Measurements from ENCODE around the gene CEP85L.

Gene CEP85L

GRCh38 chr6:118618676-118619377 lies 32.6 kb downstream of the CEP85L start:
- peak; percentile 24 to 52 for DNase-seq

GRCh38 chr6:118617417-118617816 lies 34.0 kb downstream of the CEP85L start:
- DNase-seq, result no peak

- no peak for DNase-seq
These were observed 40.1 kb downstream of the CEP85L start for GRCh38 chr6:118611334-118611733.

GRCh38 chr6:118606858-118607257 lies 44.5 kb downstream of the CEP85L start:
- DNase-seq, result no peak

GRCh38 chr6:118606268-118606667 lies 45.1 kb downstream of the CEP85L start:
- no peak for DNase-seq

- no peak for DNase-seq
These were observed 48.0 kb downstream of the CEP85L start for GRCh38 chr6:118603372-118603771.

- DNase-seq, result no peak
These were observed 49.1 kb downstream of the CEP85L start for GRCh38 chr6:118602300-118602699.

GRCh38 chr6:118598324-118598723 lies 53.1 kb downstream of the CEP85L start:
- DNase-seq, result no peak

- no peak for DNase-seq
These were observed 53.8 kb downstream of the CEP85L start for GRCh38 chr6:118597636-118598035.

GRCh38 chr6:118596774-118597320 lies 54.5 kb downstream of the CEP85L start:
- no peak for DNase-seq

- no peak for DNase-seq
These were observed 56.5 kb downstream of the CEP85L start for GRCh38 chr6:118594877-118595276.

- DNase-seq, result no peak
These were observed 59.5 kb downstream of the CEP85L start for GRCh38 chr6:118591897-118592296.

- DNase-seq, result no peak
These were observed 61.6 kb downstream of the CEP85L start for GRCh38 chr6:118589649-118590365.

- no peak for DNase-seq
These were observed 62.2 kb downstream of the CEP85L start for GRCh38 chr6:118589186-118589585.

- DNase-seq, result no peak
These were observed 62.8 kb downstream of the CEP85L start for GRCh38 chr6:118588626-118589025.

- no peak for DNase-seq
These were observed 64.5 kb downstream of the CEP85L start for GRCh38 chr6:118586746-118587485.

- DNase-seq, result no peak
These were observed 66.5 kb downstream of the CEP85L start for GRCh38 chr6:118584911-118585310.

GRCh38 chr6:118581489-118581959 lies 69.9 kb downstream of the CEP85L start:
- no peak for DNase-seq

- DNase-seq, result peak; percentile 44 to 60
These were observed 70.6 kb downstream of the CEP85L start for GRCh38 chr6:118580585-118581419.

GRCh38 chr6:118579786-118580185 lies 71.6 kb downstream of the CEP85L start:
- DNase-seq, result no peak

GRCh38 chr6:118578617-118579016 lies 72.8 kb downstream of the CEP85L start:
- DNase-seq, result no peak

GRCh38 chr6:118577972-118578371 lies 73.4 kb downstream of the CEP85L start:
- no peak for DNase-seq

All from SHP77 (cell line).